NCI-H510A treated with DMSO at 0.1 percent for 48 hours (cell line): ENCODE measurements around the gene MAPKBP1.
"Not testable (repeated sequence)": the region's sequence is repeated elsewhere in the genome, so short reads cannot be mapped to it uniquely, and the experiment has no call there.

Source experiments
- DNase-seq: peaks from one replicate; lab custom pipeline; 2025; lab: John Stamatoyannopoulos, UW

Gene MAPKBP1

DNA sequence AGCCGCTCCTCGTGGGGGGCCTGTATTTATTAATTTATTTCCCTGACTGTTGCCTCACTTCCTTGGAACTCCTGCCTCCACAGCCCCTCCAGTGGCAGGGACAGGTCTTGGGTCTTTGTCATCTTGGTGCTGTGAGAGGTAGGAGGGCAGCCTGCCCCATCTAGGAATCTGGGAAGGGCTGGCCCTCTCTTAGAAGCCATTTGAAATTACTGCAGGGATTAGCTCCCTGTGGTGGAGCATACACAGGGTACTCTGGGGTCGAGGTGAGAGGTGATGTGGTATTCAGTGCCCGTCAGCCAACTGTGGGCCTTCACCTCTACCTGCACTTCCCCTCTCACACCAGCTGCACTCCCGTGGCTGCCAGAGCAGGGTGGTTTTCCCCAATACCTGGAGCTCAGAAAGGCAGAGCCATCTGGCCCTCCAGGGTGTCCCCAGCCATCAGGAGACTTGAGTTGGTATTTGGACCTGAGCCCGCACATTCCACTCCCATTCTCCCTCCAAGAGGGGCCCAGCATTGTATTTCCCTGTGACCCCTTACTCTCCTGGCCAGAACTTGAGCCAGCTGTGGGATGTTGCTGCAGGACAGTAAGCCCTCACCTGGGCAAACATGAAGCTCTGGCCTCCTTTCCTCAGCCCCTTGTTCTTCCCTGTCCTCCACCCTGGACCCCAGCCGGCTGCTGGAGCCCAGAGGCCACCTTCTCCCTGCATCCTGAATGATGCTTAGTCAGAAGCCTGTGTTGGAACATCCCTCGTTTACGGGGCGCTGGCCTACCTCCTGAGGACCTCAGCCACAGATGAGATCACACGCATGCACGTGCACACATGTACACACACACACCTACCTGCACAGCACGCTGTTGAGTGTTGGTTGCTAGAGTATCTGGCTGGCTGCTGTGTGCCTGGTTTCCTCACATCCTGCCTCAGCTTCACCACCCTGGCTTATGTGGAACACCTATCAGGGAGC lies 51.6 kb downstream of the MAPKBP1 start:
- no peak for DNase-seq

DNA sequence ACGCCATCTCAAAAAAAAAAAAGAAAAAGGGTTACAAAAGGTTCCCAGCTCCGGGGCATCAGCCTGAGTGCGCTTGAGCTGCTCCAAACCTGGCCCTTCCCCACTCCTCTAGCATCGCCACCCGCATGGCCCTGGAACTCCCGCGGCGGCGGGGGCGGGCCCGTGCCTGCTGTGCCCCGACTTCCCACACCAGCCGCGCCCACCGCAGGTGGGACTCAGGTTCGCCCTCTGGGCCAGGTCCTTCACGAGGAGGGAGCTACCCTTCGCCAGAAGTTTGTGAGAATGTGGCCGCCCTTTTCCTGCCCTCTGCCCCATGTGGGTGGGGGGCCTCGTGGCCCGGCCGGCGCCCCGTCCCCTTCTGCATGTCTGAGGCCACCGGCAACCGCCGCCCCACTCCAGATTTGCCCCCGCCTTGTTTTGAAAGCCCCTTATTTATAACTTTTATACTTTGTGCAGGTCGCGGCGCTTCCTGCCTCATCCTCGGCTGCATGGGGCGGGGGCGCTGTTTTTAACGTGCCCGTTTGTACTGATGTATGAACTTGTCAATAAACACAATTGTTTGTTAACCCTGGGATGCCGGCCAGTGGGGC lies 53.1 kb downstream of the MAPKBP1 start:
- DNase-seq, result no peak

DNA sequence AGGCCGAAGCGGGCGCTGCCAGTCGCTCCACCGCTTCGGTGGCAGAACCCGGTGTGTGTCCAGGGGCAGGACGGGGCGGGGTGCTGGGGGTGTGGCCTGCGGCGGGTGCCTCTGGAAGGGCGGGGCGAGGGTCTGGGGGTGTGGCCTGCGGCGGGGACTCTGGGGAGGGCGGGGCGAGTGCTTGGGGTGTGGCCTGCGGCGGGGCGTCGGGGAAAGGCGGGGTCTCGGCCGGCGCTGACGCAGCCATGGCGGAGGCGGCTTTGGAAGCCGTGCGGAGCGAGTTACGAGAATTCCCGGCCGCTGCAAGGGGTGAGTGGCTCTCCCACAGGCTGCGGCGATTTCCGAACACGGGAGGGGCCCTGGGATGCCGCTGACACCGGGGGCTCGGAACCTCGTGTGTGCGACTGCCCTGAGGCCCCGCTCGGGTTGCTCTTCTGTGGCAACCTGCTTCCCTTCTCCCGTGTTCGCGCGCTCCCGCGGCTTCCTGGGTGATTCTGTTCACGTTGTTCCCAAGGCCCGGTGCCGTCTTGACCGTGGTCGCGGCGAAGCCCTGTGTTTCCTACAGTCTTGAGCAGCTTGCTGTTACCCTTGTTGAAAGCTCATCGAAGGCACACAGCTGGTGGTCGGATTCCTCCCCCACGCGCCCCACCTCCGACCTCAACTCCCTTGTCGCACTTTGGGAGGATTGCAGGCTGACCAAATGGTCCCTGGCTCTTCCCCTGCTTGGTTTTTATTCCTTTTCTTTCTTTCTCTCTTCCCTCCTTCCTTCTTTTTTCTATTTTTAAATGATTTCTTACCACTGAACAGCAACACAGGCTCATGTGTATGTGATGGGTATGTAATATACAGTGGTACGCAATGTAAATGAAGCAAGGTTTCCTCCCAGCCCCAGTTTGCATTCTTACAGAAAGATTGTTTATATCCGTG lies 53.9 kb downstream of the MAPKBP1 start, which contains the start of gene JMJD7:
Gene JMJD7, plus strand, starts transcription at position 213 of the 927 bp plus-strand sequence. Its CDS starts 33 bp downstream, at position 246.
- DNase-seq, result peak; percentile 36

DNA sequence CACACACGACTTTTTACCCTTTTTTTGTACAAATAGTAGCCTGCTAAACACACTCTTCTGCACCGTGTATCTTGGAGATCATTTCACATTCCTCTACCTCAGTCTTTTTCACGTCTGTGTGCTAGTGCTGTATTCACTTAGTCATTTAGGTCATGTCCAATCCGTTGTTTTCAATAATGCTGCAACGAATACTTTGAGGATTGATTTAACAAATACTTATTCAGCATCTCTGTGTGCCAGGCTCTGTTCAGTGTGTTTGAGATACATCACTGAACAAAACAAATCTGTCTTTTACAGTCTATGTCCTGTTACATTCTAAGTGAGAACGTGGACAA lies 54.5 kb downstream of the MAPKBP1 start:
- no peak for DNase-seq

DNA sequence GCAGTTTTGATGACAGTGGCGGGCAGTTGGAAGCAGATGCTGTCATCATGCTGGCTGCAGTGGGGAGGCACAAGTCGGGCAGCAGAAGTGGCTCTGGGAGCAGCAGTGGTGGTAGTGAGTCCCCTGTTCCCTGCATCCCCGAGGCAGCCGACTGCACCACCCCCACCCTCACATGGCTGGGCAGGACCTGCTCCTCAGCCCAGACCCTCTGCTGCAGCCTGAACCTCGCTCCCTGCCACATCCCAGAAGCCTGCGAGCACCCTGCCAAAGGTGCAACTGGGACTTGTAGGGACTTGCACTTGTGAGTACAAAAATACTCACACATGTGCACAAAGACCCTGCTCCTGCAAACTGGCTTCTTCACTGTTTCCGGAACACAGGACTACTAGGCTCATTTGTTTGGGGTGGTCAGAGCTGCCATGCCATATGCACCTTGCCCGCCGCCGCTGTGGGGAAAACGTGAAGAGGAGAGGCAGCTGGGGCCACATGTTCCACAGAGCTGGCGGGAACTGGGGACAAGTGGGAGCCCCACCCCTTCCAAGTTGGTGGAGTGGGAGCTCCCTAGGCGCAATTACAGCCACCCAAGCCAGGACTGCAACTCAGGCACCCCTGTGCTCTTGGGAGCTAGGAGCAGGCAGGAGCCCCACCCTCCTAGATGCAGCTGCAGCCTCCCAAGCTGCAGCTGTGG lies 55.8 kb downstream of the MAPKBP1 start:
- DNase-seq, result no peak

DNA sequence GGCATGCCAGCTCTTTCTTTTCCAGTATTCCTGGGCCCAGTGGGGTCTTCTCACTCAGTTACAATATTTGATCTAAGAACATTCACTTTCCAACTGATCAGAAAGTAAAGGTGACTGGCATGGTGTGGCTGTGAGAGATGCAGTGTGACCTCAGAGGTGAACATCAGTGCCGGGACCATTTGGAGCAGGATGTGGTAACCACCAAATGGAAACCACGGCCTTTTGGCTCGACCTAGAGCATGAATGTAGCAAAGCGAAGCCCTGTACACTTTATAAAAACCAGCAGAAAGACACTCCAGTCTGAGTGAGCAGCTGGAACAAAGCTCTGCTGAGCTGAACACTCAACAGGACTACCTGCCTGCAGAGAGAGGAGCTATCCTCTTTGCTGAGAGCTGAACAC lies 57.0 kb downstream of the MAPKBP1 start:
- DNase-seq, result not testable (repeated sequence)

DNA sequence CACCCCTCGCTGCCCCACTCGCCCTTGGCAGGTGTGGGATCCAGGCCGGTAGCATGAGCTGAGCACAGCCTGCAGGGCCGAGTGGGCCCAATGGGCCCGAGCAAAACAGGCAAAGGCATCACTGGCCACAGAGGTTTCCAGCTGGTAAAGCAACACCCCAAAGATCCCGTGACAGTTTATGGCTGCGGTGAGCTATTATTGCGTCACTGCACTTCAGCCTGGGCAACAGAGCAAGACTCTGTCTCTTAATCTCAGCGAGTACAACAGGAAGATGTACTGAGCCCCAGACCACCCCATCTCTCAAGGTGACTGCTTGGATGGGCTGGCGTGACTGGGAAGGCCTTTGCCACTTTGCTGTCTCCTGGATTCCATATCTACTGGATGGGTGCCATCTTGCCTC lies 57.9 kb downstream of the MAPKBP1 start:
- no peak for DNase-seq

DNA sequence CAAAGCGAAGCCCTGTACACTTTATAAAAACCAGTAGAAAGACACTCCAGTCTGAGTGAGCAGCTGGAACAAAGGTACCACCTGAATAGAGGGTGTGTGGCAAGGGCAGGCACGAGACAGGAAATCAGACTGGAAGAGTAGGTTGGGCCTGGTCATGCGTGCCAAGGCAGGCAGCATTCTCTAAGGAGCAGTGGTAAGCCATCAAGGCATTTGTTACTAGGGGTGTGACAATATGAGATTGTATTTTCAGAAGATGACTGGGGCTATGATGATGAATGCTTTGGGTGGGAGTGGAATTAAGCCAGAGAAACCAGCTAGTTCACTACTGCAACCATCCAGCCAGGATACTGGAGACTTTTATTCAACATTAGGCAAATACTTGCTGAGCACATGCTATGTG lies 58.6 kb downstream of the MAPKBP1 start:
- peak; percentile 84 for DNase-seq

DNA sequence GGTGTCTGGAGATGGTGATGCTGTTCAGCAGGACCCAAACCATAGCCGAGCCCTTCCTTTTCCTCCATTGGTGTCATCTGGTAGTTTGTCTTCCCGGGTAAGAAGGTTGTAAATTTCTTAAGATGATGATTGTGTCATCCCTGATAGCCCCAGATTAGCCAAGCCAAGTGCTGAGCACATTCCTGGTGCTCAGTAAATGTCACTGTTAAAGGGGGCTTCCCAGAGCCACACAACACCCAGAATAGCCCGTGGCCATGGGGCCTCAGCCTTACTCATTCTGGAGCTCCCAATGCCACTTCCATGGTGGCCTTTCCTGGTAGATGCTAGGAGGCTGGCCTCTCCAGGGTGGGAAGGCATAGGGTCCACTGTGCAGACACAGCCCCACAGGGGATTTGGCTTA lies 59.8 kb downstream of the MAPKBP1 start:
- no peak for DNase-seq

DNA sequence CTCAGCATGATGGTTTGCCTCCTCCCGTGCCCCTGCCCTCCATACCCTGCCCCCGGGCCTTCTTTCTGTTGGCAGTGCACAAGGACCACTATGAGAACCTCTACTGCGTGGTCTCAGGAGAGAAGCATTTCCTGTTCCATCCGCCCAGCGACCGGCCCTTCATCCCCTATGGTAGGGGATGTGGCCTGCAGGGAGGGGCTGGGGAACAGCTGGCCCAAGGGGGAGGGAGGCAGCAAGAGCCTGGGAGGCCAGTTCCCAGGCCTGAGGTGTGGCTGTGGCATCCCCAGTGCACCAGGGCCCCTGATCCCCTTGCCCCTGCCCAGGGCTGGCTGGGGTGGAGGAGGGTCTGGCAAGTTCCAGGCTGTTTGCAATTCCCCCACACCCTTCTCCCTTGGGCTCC lies 61.8 kb downstream of the MAPKBP1 start:
- no peak for DNase-seq

DNA sequence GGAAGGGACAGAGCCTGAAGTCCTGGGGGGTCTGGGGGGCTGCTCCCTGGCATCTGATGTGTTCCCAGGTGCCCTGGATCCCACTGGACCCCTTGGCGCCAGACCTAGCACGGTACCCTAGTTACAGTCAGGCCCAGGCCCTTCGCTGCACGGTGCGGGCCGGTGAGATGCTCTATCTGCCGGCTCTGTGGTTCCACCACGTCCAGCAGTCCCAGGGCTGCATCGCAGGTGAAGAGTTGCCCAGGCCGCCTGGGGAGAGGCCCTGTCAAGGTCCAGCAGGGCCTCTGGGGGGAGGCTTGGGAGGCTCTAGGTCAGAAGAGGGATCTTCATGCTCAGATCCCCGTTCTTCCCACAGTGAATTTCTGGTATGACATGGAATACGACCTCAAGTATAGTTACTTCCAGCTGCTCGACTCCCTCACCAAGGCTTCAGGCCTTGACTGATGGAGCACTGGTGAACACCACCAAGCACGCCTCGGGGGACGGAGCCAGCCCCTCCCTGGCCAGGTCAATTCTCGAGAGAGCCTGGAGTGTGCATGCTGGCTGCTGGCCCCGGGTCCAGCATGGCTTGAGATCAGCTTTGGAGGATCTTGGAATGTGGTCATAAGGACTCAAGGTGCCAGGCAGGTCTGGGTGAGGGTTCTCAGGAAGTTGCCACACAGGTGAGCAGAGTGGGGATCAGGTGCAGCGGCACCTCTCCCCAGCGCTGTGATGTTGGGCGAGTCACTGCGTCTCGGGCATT lies 62.6 kb downstream of the MAPKBP1 start:
- DNase-seq, result no peak

DNA sequence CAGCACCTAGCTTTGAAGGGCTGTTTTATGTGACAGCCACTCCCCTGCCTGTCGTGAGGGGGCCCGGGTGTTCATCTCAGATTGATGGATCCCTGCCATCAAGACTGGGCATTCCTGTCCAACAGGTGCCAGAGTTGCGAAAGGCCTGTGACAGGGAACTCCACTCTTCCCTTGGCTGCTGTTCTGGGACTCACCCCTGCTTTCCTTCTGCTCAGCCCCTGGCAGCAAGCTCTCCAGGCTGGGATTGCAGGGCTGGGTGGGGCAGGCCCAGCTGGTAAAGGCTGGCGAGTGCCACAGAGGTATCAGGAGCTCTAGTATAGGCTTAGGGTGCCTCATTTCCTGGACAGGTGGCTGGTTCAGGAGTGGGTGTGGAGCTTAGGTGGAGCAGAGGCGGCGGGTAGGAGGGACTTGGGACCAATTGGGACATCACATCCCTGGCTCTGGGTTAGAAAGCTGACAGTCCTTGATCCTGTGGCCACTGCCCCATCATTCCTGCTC lies 64.2 kb downstream of the MAPKBP1 start, which contains the start of gene PLA2G4B:
Gene PLA2G4B, plus strand, starts transcription at position 448 of the 498 bp plus-strand sequence. CDS start 67 bp downstream, outside the sequence.
- peak; percentile 73 for DNase-seq

DNA sequence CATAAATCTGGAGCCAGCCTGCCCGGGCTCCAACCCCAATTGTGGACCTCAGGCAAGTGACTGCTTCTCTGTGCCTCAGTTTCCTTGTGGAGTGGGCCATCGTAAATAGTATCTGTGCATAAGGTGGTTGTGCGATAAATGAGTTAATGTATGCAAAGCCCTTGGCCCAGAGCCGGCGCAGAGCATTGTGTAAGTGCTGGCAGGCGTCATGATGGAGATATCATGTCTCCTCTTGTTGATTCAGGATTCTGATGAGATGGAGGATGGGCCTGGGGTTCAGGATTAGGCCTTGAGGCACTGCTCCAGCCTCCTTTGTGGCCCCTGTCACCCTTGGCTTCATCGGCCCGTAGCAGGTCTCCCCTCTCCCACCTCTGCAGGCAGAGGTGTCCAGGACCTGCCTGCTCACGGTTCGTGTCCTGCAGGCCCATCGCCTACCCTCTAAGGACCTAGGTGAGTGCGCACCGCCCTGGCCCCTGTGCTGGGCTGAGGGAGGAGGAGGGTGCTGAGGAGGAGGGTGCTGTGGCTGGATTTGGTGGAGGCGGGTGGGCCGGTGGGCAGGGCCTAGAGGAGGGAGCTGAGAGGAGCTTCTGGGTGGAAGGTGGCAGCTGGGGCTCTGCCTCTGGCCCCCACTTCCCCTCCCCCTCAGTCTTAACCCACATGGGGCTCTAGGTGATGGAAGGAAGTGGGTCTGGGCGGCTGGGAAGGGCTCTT lies 65.7 kb downstream of the MAPKBP1 start:
- DNase-seq, result no peak

DNA sequence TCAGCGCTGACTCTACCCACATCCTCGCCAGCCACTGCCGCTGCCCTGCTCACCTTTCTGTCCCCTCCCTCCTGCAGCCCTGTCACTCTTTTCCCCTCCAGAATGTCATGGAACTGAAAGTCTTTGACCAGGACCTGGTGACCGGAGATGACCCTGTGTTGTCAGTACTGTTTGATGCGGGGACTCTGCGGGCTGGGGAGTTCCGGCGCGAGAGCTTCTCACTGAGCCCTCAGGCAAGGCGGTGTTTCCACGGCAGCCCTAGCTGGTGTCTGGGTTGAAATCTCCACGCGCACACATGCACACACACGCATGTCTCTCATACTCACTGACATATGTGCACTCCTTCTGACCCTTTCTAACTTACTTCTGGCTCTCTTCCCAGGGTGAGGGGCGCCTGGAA lies 66.4 kb downstream of the MAPKBP1 start:
- DNase-seq, result no peak

DNA sequence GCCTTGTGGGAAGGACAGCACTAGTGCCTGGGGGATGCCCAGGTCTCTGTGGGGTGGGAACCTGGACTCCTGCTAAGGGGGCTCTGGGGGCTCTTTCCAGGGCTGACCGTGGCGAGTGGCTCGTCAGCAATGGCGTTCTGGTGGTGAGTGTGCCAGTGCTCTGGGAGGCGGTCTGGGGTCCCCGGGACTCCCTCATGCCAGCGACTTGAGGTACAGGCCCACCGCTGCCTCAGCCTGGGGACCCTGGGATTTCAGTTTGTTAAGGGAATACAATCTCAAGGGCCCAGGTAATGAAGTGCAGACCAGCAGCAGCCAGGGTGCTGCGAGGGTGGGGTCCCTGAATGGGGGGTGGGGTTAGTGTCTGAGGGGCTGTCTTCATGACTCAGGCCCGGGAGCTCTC lies 66.8 kb downstream of the MAPKBP1 start:
- no peak for DNase-seq

DNA sequence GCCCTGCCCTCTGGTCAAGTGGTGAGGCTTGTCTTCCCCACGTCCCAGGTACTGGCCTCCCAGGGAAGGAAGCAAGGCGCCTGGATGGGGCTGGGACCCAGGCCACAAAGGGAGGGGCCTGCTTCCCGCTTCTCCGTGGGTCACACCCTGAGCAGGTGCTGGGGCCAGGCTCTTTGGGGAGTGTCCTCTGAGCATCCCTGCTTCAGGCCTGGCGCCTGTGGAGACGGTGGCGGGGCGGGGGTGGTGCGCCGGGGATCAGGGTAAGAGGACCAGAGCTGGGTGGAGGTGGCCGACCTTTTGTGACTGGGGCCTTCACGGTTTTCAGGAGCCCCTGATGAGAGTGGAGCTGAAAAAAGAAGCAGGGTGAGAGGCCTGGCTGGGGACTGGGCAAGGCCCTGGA lies 67.9 kb downstream of the MAPKBP1 start:
- DNase-seq, result peak; percentile 4

DNA sequence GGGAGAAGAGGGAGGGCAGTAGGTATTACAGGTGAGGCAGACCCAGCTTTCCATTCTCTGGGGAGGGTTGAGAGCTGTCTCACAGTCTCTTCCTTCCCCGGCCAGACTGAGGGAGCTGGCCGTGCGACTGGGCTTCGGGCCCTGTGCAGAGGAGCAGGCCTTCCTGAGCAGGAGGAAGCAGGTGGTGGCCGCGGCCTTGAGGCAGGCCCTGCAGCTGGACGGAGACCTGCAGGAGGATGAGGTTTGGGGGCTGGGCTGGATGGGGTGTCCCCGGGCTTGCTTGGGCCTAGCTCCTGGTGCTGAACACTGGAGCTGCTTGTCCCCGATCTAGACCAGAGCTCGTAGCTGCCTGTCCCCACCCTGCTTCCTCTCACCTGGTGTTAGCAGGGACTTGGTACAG lies 69.3 kb downstream of the MAPKBP1 start:
- DNase-seq, result no peak

DNA sequence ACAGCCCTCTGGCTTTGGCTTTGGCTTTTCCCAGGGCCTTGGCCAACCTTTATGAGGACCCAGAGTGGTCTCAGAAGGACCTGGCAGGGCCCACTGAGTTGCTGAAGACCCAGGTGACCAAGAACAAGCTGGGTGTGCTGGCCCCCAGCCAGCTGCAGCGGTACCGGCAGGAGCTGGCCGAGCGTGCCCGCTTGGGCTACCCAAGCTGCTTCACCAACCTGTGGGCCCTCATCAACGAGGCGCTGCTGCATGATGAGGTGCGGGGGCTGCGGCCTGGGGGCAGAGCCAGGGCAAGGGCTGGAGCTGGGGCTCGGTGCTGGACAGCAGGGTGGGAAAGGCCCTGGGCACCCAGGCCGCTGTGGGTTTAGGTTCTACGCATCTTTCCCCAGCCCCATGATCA lies 70.5 kb downstream of the MAPKBP1 start:
- no peak for DNase-seq

DNA sequence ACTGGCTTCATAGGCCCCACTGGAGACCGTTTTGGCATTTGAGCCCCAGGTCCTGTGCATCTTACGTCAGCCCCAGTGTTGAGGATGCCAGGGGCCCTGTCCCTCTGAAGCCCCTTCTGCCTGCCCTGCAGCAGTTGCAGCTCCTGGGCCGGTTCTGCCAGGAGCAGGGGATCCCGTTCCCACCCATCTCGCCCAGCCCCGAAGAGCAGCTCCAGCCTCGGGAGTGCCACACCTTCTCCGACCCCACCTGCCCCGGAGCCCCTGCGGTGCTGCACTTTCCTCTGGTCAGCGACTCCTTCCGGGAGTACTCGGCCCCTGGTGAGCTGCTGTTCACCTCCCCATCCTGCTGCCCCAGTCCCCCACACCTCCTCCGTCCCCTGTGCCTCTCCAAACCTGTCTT lies 72.9 kb downstream of the MAPKBP1 start:
- no peak for DNase-seq

DNA sequence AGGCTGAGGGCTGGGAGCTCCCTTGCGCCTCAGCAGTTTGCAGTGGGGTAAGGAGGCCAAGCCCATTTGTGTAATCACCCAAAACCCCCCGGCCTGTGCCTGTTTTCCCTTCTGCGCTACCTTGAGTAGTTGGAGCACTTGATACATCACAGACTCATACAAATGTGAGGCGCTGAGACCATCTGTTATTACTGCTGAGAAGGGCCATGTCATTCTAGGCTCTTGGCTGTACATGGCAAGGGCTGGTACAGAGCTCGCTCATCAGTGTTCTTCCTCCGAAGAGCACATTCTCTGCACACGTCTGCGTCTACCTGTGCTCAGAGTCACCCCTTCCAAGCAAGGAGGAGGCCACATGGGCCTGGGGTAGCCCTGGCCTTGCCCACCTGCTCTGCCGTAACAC lies 73.7 kb downstream of the MAPKBP1 start:
- no peak for DNase-seq
